Neural cell (in vitro differentiated cells): Measurements from ENCODE around the gene TTLL4. TPM values are rescaled to one million over a fixed set of nuclear protein-coding genes. Genes with fewer than 3 reads are reported as not detected.
A peak's percentile ranks its signal among the peaks of the same experiment; 100 is the strongest.

Experiments used
- H2AFZ ChIP-seq: fragments of 200-600, 300-800 bp; sonication (generic), shearing (Covaris generic); 2 replicates; pipeline ENCODE4 v1.6.0; 2014; ENCODE audit warnings: low read depth, mild to moderate bottlenecking, antibody characterized with exemption, low read length, moderate library complexity
- H3F3A ChIP-seq: fragments of 200-600 bp; shearing (Covaris generic); 2 replicates; pipeline ENCODE4 v1.6.1; 2016; ENCODE audit warnings: mild to moderate bottlenecking, moderate library complexity, mixed read lengths, antibody characterized with exemption, low read length; ENCODE audit not compliant: insufficient read depth, poor library complexity, severe bottlenecking
- H3K27ac ChIP-seq: fragments of 200-600, 300-800 bp; sonication (generic), shearing (Covaris generic); 2 replicates; pipeline ENCODE4 v1.5.1; 2014; ENCODE audit warnings: mild to moderate bottlenecking, low read length, moderate library complexity
- H3K27me3 ChIP-seq: fragments of 300-800, 200-600 bp; sonication (generic), shearing (Covaris generic); 2 replicates; pipeline ENCODE4 v1.6.0; 2014; ENCODE audit warnings: mild to moderate bottlenecking, low read depth, low read length, moderate library complexity; ENCODE audit not compliant: insufficient read depth
- H3K36me3 ChIP-seq: fragments of 300-800, 200-600 bp; sonication (generic), shearing (Covaris generic); 2 replicates; pipeline ENCODE4 v1.5.1; 2014; ENCODE audit warnings: mild to moderate bottlenecking, antibody characterized with exemption, low read length, moderate library complexity; ENCODE audit not compliant: insufficient read depth
- H3K4me2 ChIP-seq: fragments of 300-800, 200-600 bp; sonication (generic), shearing (Covaris generic); 2 replicates; pipeline ENCODE4 v1.6.0; 2014; ENCODE audit warnings: mild to moderate bottlenecking, low read length
- H3K4me3 ChIP-seq: fragments of 300-800, 200-600 bp; sonication (generic), shearing (Covaris generic); 2 replicates; pipeline ENCODE4 v1.5.1; 2014; ENCODE audit warnings: mild to moderate bottlenecking, low read length, moderate library complexity
- H3K79me2 ChIP-seq: fragments of 200-600 bp; shearing (Covaris generic); replicated peaks from 2 replicates; pipeline ENCODE4 v1.6.0; 2014; ENCODE audit warnings: mild to moderate bottlenecking, low read length, moderate library complexity; ENCODE audit not compliant: insufficient read depth
- H3K9ac ChIP-seq: fragments of 300-800, 200-600 bp; sonication (generic), shearing (Covaris generic); 2 replicates; pipeline ENCODE4 v1.6.1; 2016; ENCODE audit warnings: mild to moderate bottlenecking, low read length, mixed read lengths
- H3K9me2 ChIP-seq: fragments of 200-600 bp; shearing (Covaris generic); 2 replicates; pipeline ENCODE4 v1.6.1; 2016; ENCODE audit warnings: mild to moderate bottlenecking, low read length, mixed read lengths; ENCODE audit not compliant: insufficient read depth
- H3K9me3 ChIP-seq: fragments of 200-600, 300-800 bp; sonication (generic), shearing (Covaris generic); 2 replicates; pipeline ENCODE4 v1.6.1; 2016; ENCODE audit warnings: mild to moderate bottlenecking, mixed run types, low read length, moderate library complexity, mixed read lengths
- H4K20me1 ChIP-seq: fragments of 200-600 bp; shearing (Covaris generic); 2 replicates; pipeline ENCODE4 v1.6.1; 2016; ENCODE audit warnings: mild to moderate bottlenecking, mixed run types; ENCODE audit not compliant: insufficient read depth
- EP300 ChIP-seq: fragments of 450-650 bp; conservative IDR thresholded peaks from 2 replicates; pipeline ENCODE4 v1.6.1; 2014; ENCODE audit warnings: antibody characterized with exemption, mild to moderate bottlenecking, moderate library complexity; ENCODE audit not compliant: poor library complexity, severe bottlenecking
- EZH2 ChIP-seq: fragments of 200-600, 300-800 bp; shearing (Covaris generic), sonication (generic); IDR thresholded peaks from 2 replicates; pipeline ENCODE4 v1.6.1; 2014; ENCODE audit warnings: antibody characterized with exemption, low read length, borderline replicate concordance, mild to moderate bottlenecking; ENCODE audit not compliant: insufficient read depth, poor library complexity, severe bottlenecking
- MXI1 ChIP-seq: fragments of 450-650 bp; conservative IDR thresholded peaks from 2 replicates; pipeline ENCODE4 v1.6.1; 2014; ENCODE audit warnings: antibody characterized with exemption, mild to moderate bottlenecking; ENCODE audit not compliant: poor library complexity, severe bottlenecking
- POLR2AphosphoS5 ChIP-seq: IDR thresholded peaks from 2 replicates; pipeline ENCODE4 v1.6.1; 2012
- RAD21 ChIP-seq: fragments of 450-650 bp; conservative IDR thresholded peaks from 2 replicates; pipeline ENCODE4 v1.6.1; 2014; ENCODE audit warnings: antibody characterized with exemption, mild to moderate bottlenecking, moderate library complexity
- SMC3 ChIP-seq: fragments of 450-650 bp; conservative IDR thresholded peaks from 2 replicates; pipeline ENCODE4 v1.6.1; 2014; ENCODE audit warnings: antibody characterized with exemption, mild to moderate bottlenecking, moderate library complexity; ENCODE audit not compliant: poor library complexity
- TAF1 ChIP-seq: IDR thresholded peaks from 2 replicates; pipeline ENCODE4 v1.6.1; 2012; ENCODE audit warnings: low read depth
- polyA plus RNA-seq: library from polyadenylated mRNA; depleted of rRNA; stranded (reverse); fragments of >200 nt; gene quantifications from 2 replicates; pipeline ENCODE4 v1.2.3, GENCODE V29; 2014
- TF ChIP-seq, protein P1 (sequence below): fragments of 450-650 bp; IDR thresholded peaks from 2 replicates; pipeline ENCODE4 v1.5.1; 2014; ENCODE audit warnings: antibody characterized with exemption, mild to moderate bottlenecking, moderate library complexity; ENCODE audit not compliant: poor library complexity, severe bottlenecking
- TF ChIP-seq, protein P2 (sequence below): IDR thresholded peaks from 2 replicates; pipeline ENCODE4 v1.6.1; 2012; ENCODE audit warnings: borderline replicate concordance

TTLL4 gene
- polyA plus RNA-seq, 1 donor from 2014 or later = 5.3 TPM

DNA sequence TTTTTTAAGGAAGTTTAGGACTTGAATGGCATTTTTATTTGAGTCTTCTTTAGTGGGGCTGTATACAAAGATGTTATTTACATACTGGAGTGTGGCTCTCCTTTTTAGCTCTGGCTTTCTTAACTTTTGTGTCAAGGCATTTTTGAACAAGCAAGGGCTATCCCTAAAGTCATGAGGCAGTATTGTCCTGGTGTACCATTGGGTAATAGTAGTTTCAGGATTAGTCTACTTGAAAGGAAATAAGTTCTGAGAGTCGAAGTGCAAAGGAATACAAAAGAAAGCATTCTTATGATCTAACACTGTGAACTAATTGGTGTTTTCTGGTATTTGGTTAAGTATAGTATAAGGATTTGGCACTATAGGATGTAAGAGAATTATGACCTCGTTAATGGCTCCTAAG is 69.4 kb downstream of the TTLL4 start:
- no peaks in the 10 kb centered on the region for H3F3A ChIP-seq
- TF ChIP-seq, protein P1, sequence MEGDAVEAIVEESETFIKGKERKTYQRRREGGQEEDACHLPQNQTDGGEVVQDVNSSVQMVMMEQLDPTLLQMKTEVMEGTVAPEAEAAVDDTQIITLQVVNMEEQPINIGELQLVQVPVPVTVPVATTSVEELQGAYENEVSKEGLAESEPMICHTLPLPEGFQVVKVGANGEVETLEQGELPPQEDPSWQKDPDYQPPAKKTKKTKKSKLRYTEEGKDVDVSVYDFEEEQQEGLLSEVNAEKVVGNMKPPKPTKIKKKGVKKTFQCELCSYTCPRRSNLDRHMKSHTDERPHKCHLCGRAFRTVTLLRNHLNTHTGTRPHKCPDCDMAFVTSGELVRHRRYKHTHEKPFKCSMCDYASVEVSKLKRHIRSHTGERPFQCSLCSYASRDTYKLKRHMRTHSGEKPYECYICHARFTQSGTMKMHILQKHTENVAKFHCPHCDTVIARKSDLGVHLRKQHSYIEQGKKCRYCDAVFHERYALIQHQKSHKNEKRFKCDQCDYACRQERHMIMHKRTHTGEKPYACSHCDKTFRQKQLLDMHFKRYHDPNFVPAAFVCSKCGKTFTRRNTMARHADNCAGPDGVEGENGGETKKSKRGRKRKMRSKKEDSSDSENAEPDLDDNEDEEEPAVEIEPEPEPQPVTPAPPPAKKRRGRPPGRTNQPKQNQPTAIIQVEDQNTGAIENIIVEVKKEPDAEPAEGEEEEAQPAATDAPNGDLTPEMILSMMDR = no peak
- TF ChIP-seq SMC3 (no peak), MXI1 (no peak), POLR2AphosphoS5 (no peak), EZH2 (no peak), TAF1 (no peak), RAD21 (no peak), EP300 (no peak)
- TF ChIP-seq, protein P2, sequence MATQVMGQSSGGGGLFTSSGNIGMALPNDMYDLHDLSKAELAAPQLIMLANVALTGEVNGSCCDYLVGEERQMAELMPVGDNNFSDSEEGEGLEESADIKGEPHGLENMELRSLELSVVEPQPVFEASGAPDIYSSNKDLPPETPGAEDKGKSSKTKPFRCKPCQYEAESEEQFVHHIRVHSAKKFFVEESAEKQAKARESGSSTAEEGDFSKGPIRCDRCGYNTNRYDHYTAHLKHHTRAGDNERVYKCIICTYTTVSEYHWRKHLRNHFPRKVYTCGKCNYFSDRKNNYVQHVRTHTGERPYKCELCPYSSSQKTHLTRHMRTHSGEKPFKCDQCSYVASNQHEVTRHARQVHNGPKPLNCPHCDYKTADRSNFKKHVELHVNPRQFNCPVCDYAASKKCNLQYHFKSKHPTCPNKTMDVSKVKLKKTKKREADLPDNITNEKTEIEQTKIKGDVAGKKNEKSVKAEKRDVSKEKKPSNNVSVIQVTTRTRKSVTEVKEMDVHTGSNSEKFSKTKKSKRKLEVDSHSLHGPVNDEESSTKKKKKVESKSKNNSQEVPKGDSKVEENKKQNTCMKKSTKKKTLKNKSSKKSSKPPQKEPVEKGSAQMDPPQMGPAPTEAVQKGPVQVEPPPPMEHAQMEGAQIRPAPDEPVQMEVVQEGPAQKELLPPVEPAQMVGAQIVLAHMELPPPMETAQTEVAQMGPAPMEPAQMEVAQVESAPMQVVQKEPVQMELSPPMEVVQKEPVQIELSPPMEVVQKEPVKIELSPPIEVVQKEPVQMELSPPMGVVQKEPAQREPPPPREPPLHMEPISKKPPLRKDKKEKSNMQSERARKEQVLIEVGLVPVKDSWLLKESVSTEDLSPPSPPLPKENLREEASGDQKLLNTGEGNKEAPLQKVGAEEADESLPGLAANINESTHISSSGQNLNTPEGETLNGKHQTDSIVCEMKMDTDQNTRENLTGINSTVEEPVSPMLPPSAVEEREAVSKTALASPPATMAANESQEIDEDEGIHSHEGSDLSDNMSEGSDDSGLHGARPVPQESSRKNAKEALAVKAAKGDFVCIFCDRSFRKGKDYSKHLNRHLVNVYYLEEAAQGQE = no peak

DNA sequence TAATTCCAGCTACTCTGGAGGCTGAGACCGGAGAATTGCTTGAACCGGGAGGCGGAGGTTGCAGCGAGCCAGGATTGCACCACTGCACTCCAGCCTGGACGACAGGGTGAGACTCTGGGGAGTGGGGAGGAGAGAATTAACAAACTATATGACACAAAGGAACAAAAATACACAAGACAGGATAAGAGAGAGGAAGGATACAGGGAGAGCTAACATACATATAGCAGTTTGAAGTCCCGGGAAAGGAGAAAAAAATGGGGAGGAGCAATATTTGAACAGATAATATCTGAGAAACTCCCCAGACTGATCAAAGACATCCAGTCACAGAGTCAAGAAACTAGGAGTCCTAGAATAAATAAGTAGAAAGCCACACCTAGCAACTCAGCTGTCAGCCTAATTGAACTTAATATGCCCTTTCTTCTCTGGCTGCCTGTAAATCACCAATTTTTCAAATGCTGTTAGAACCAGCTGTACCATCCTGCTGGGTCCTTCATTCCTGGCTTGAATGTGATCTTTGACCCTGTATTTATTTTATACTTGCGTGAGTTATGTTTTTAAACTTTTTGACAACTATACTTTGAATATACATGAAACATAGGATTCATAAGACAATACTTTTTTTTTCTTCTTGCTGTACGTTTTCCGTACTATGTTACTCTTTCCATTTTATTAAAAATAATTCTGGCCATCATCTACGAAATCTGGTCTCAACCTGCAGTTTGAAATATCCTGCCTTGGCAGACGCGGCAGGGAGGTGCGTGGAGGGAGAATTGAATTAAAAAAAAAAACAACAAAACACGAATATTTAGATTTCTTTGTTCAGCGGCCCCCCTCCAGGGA is 70.4 kb downstream of the TTLL4 start:
- H3K9me2 ChIP-seq = no peaks in the 10 kb centered on the region
- H3K27me3 ChIP-seq = peaks cover 25% of the 10 kb centered on the region

More for the DNA sequence above, 69.4 kb downstream of the TTLL4 start:
- Histone ChIP-seq H3K9me3 (no peaks in the 10 kb centered on the region), H3K36me3 (no peaks in the 10 kb centered on the region), H2AFZ (no peak overlapping the region), H3K9me2 (no peaks in the 10 kb centered on the region), H3K27ac (no peak overlapping the region), H3K4me2 (no peak overlapping the region), H3K27me3 (peaks cover 25% of the 10 kb centered on the region), H3K4me3 (no peak overlapping the region), H4K20me1 (no peaks in the 10 kb centered on the region), H3K79me2 (no peaks in the 10 kb centered on the region), H3K9ac (no peak overlapping the region)

More for the DNA sequence above, 70.4 kb downstream of the TTLL4 start:
- Histone ChIP-seq H3K27ac (no peak overlapping the region), H3K9me3 (no peaks in the 10 kb centered on the region), H2AFZ (no peak overlapping the region), H4K20me1 (no peaks in the 10 kb centered on the region), H3K36me3 (no peaks in the 10 kb centered on the region), H3K9ac (no peak overlapping the region), H3K79me2 (no peaks in the 10 kb centered on the region), H3K4me3 (peak overlapping the region; percentile 49), H3F3A (no peaks in the 10 kb centered on the region), H3K4me2 (no peak overlapping the region)
- TF ChIP-seq EZH2 (no peak), MXI1 (no peak), TAF1 (no peak)
- TF ChIP-seq, protein P1 = no peak
